ENCODE results near the gene LTO1.

LTO1 gene

DNA sequence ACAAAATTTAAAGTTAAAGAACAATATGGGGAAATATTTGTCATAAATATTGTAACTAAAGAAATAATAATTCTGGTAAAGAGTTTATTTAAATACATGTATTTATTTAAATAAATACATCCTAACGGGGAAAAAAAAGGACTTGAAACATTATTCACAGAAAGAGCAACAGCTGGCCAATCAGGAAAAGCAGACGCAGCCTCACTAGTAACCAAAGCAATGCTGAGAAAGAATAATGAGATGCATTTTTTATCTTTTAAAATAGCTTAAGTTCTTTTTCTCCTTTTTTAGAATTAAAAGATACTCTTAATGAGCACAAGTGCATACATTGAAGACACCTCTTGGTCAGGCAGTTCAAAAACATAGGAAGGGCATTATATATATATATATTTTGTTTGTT lies 2.6 kb upstream of the LTO1 start:
- no peak for DNase-seq (ENCODE audit: low read depth)
- H3K4me3 ChIP-seq (ENCODE audit: low read depth, low read length): no peak overlapping the region
- TF ChIP-seq, protein P1, sequence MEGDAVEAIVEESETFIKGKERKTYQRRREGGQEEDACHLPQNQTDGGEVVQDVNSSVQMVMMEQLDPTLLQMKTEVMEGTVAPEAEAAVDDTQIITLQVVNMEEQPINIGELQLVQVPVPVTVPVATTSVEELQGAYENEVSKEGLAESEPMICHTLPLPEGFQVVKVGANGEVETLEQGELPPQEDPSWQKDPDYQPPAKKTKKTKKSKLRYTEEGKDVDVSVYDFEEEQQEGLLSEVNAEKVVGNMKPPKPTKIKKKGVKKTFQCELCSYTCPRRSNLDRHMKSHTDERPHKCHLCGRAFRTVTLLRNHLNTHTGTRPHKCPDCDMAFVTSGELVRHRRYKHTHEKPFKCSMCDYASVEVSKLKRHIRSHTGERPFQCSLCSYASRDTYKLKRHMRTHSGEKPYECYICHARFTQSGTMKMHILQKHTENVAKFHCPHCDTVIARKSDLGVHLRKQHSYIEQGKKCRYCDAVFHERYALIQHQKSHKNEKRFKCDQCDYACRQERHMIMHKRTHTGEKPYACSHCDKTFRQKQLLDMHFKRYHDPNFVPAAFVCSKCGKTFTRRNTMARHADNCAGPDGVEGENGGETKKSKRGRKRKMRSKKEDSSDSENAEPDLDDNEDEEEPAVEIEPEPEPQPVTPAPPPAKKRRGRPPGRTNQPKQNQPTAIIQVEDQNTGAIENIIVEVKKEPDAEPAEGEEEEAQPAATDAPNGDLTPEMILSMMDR (IDR thresholded peaks at IDR 0.05; ENCODE audit: control insufficient read depth, extremely low read depth, insufficient read depth): no peak

DNA sequence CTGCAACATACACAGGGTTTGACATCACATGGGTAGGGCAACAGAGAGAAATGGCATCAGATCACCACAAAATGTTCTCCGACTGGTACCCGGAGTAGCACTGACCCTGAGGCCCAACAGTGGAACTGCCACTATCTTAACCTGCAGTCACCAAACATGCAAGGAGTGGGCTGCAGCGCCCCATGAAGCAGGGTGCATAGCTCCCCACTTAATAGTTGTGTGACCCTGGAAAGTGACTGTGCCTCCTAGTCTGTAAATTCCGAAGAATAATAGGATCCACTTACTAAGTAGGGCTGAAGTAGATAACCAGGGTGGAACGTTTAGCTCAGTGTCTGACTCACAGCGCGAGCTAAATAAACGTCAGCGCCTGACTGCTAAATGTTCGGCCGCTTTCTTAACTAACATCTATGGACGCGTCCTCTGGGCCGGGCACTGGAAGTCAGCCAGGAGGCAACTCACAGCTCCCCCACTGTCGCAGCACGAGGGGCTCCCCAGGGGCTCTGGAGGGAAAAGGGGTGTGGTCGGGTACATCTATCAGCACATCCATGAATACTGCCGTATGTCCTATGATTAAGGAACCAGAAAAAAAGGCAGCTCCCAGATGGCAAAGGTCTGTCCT lies 777 bp downstream of the LTO1 start:
- H3K4me3 ChIP-seq (ENCODE audit: low read depth, low read length): peak overlapping the region; percentile 97
- TF ChIP-seq, protein P1 (IDR thresholded peaks at IDR 0.05; ENCODE audit: control insufficient read depth, extremely low read depth, insufficient read depth): no peak
- no peak for DNase-seq (ENCODE audit: low read depth)

DNA sequence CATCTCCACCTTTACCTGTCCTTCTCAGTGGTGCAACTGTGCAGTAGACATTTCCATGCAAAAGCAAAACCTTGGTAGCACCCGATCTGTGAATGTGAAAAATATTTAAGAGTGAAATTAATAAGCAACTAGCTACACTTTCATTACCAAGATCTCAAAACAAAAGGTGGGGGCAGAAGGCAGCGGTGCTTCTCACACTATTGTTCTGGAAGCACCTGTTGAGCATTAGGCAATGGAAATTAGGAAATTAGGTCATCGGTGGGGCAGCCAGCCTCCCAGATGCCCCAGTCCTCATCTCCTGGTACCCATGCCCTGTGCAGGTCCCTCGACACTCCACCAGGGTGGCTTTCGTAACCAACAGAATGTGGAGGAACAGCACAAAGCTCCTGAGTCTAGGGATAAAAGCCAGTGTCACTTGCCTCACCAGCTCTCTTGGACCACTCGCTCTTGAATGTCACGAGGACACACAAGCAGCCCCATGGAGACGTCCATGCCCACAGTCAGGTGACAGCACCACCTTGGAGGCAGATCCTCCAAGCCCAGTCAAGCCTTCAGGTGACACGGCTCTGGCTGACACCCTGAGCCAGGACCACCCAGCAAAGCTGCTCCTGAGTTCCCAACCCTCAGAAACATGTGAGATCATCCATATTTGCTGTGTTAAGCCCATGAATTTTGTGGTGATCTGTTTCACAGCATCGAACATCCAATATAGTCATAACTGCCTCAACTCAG lies 3.3 kb downstream of the LTO1 start:
- no peak overlapping the region for H3K4me3 ChIP-seq (ENCODE audit: low read depth, low read length)
- TF ChIP-seq, protein P1 (IDR thresholded peaks at IDR 0.05; ENCODE audit: control insufficient read depth, extremely low read depth, insufficient read depth): no peak
- DNase-seq (ENCODE audit: low read depth): no peak

DNA sequence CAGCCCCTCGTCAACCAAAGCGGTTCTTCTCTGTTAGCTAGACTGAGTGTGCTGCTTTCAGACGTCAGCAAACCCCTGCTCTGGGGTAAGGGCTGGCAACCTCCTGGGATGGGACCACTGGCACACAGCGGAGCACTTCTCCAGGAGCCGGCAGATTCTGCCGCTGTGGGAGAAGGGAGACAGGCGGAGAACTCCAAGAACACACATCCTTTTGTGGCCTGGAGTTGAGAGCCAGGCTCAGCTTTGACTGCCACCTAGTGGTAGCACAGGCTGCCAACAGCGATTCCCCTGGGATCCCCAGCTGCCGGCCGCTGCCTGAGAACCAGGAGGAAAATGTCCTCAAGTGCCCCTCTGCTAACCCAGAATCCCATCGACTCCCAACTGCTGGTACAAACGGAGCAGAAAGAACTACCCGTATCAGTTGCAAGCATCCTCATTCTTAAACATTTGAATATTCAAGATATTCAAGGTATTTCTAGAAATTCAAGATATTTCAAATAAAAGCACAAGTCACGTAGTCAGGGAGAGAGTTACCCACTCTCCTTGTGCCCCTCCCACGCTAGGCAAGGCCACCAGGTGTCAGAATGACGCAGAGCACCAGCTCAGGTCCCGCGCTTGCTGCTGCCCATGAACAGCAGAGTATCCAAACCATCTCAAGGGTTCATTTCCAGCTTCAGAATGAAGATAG lies 4.9 kb downstream of the LTO1 start:
- no peak overlapping the region for H3K4me3 ChIP-seq (ENCODE audit: low read depth, low read length)
- peak; percentile 52 for DNase-seq (ENCODE audit: low read depth)
- TF ChIP-seq, protein P1 (IDR thresholded peaks at IDR 0.05; ENCODE audit: control insufficient read depth, extremely low read depth, insufficient read depth): peak; percentile 93

GRCh38 chr11:69669486-69669885 lies 5.7 kb downstream of the LTO1 start:
- TF ChIP-seq, protein P1 (IDR thresholded peaks at IDR 0.05; ENCODE audit: control insufficient read depth, extremely low read depth, insufficient read depth): no peak
- no peak for DNase-seq (ENCODE audit: low read depth)
- H3K4me3 ChIP-seq (ENCODE audit: low read depth, low read length): no peak overlapping the region

DNA sequence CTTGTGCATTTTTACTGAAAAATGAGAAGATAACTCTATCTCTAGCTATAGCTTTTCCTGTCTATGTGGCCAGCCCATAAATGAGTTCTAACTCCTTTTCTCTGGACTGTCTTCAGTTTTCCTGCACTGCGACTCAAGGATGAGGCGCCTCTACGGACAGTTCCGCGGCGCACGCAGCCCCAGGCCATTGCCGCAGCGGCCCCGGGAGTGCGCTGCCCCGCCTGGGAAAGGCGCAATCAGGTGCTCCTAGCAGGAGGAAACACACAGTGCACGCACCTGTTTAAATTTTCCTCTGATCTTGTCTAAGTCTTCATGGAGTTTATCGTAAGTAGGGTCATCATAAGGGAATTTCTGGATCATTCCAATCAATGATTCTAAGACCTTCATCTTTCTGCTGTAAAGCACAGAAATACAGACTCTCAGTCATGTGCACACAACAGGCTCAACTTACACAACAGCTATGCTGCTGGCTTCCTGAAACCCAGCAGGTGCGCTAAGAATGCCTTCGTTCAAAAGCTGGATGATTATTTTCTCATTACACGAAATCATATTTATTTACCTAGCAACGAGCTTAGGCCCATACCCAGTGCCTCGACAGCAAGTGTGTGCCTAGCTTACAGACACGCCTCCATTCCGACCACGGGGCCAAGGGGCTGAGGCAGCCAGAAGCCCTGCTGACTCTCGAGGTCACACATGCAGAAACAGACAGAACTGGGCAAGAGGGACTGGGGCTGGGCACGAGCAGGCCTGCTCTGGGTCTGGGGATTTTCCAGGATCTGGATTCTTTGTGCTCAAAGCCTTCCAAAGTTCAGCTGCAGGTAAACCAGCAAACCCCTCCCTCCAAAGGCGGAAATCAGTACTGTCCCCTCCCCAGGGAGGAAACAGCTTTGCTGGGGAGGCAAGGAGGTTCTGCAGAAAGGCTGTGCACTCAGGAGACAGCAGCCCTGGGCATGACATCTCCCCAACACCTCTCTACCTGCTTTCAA lies 7.2 kb downstream of the LTO1 start:
- H3K4me3 ChIP-seq (ENCODE audit: low read depth, low read length): no peak overlapping the region
- no peak for DNase-seq (ENCODE audit: low read depth)
- TF ChIP-seq, protein P1 (IDR thresholded peaks at IDR 0.05; ENCODE audit: control insufficient read depth, extremely low read depth, insufficient read depth): no peak
